Tibial artery (tissue), 4 donors: Measurements from ENCODE around the gene KRT3.

Experiments
- DNase-seq, 2 donors: peaks; one replicate each; pipeline ENCODE4 v3.0.0-alpha.2; 2019
- H3K27ac ChIP-seq, 2 donors: fragments of 200-600 bp; sonication (generic) in 1 of 2; 1 replicate in 1 of 2; 2 replicates in 1 of 2; pipeline ENCODE4 v1.5.1; 2018 to 2019; ENCODE audit warnings: mild to moderate bottlenecking in 1 of 2
- H3K27me3 ChIP-seq, 2 donors: fragments of 200-600 bp; sonication (generic) in 1 of 2; one replicate each; pipeline versions ENCODE4 v1.5.1 to v1.6.0; 2016 to 2019
- H3K36me3 ChIP-seq, 3 donors: fragments of 200-600 bp; sonication (generic) in 2 of 3; one replicate each; pipeline ENCODE4 v1.5.1; 2016 to 2019; ENCODE audit warnings: mild to moderate bottlenecking in 2 of 3
- H3K4me1 ChIP-seq, 4 donors: fragments of 200-600 bp; sonication (generic) in 2 of 4; 1 replicate in 3 of 4; 2 replicates in 1 of 4; pipeline ENCODE4 v1.5.1; 2016 to 2019
- H3K4me3 ChIP-seq, 2 donors: fragments of 200-600 bp; sonication (generic) in 1 of 2; 1 replicate in 1 of 2; 2 replicates in 1 of 2; pipeline ENCODE4 v1.5.1; 2018 to 2019; ENCODE audit warnings: mild to moderate bottlenecking in 2 of 2
- H3K9me3 ChIP-seq, 3 donors: fragments of 200-600 bp; sonication (generic) in 1 of 3; one replicate each; pipeline ENCODE4 v1.5.1; 2016 to 2019
- CTCF ChIP-seq, 2 experiments: fragments of 200-600 bp in 1 of 2; fragments of 450-650 bp in 1 of 2; IDR thresholded peaks; one replicate each; pipeline ENCODE4 v1.5.1; 2017 to 2019; ENCODE audit warnings: antibody characterized with exemption in 2 of 2, mild to moderate bottlenecking in 1 of 2, moderate library complexity in 1 of 2
- intact Hi-C: fragments of 100-400 bp; cut with DNase I; formaldehyde crosslinking; loops from one replicate; pipeline ENCODE4 v1.15.0; 2023; ENCODE audit warnings: low total_unique reads

KRT3 gene

DNA sequence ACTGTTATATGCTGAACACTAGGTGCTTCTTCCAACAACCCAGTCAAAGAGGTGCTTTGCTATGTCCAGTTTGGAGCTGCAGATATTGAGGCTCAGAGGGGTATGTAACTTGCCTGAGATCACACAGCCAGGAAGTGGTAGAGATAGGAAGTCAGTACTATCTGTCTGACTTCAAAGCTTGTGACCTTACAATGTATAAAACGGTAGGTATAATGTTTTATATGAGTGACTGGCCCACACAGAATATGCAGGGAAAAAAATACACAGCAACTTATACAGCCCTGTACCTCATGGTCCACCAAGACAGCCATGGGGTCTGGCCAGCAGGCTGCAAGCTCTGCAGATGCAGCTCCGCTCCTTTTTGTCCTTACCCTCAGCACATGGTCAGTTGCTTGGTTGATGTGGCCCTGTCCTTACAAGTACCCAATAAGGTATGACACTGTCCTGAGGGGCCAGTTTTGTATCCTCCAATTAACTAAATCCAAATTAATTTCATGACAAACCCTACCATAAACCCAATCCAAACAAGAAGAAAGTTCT lies 21.9 kb upstream of the KRT3 start:
- H3K9me3 ChIP-seq, result no peaks in the 10 kb centered on the region
- no peak overlapping the region for H3K4me3 ChIP-seq
- no peak for DNase-seq
- H3K27ac ChIP-seq, result no peak overlapping the region
- H3K4me1 ChIP-seq, result peaks cover 0 to 10% (median 4%) of the 10 kb centered on the region in 4 donors
- no peaks in the 10 kb centered on the region for H3K36me3 ChIP-seq
- intact Hi-C loops, result no loop called here
- H3K27me3 ChIP-seq, result peaks cover 0 to 13% of the 10 kb centered on the region in 2 donors
- no peak for TF ChIP-seq CTCF (IDR thresholded peaks at IDR 0.05)

GRCh38 chr12:52817003-52817698 lies 21.2 kb upstream of the KRT3 start:
- Histone ChIP-seq H3K27ac (no peak overlapping the region), H3K9me3 (no peaks in the 10 kb centered on the region), H3K4me3 (no peak overlapping the region), H3K4me1 (peaks cover 0 to 4% (median 2%) of the 10 kb centered on the region in 4 donors), H3K27me3 (peaks cover 0 to 13% of the 10 kb centered on the region in 2 donors), H3K36me3 (no peaks in the 10 kb centered on the region)
- DNase-seq, result no peak
- intact Hi-C loops, result no loop called here
- TF ChIP-seq CTCF (IDR thresholded peaks at IDR 0.05), result no peak

DNA sequence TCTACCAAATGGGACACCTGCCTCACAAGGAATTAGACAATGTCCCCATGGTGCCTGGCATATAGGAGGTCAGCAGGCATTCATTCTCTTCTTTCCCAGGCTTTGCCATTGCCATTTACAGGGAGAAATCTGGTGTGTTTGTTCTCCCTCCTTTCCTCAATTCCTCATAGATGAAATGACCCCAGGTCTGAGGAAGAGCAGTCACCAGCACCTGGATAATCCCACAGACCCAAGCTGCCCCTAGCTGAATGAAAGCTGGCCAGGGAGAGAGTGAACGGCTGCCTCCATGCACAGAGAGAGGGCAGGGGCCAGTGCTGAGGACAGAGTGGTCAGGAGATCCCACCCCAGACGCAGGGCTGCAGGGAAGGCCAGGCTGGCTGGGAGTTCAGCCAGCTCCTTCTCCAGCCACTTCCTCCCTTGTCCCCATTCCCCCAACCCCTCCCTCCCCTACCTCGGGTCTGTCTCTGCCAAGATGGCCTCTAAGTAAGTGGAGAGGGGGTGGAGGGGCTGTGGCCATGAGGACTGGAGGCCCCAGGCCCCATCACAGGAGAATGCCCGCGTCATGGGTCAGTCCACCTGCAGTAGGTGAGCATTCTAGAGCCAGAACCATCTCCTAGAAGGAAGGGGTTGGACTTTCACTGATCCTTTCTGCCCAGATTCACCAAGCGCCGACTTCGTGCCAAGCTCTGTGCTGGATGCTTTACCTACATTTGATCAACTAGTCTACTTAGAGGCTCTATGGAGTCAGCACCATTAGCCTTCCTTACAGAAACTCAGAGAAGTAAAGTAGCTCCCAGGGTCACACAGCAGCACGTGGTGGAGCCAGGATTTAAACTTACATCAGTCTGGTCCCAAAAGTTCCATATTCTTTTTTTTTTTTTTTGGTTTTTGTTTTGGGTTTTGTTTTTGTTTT lies 20.0 kb upstream of the KRT3 start:
- intact Hi-C loops, result no loop called here
- H3K9me3 ChIP-seq, result no peaks in the 10 kb centered on the region
- no peak for DNase-seq
- no peaks in the 10 kb centered on the region for H3K36me3 ChIP-seq
- H3K4me1 ChIP-seq, result no peaks in the 10 kb centered on the region
- H3K27me3 ChIP-seq, result peaks cover 0 to 13% of the 10 kb centered on the region in 2 donors
- H3K4me3 ChIP-seq, result no peak overlapping the region
- no peak for TF ChIP-seq CTCF (IDR thresholded peaks at IDR 0.05)
- no peak overlapping the region for H3K27ac ChIP-seq

- no peaks in the 10 kb centered on the region for H3K9me3 ChIP-seq
- H3K4me1 ChIP-seq, result no peaks in the 10 kb centered on the region
- no peak overlapping the region for H3K4me3 ChIP-seq
- H3K36me3 ChIP-seq, result no peaks in the 10 kb centered on the region
- no peak overlapping the region for H3K27ac ChIP-seq
- TF ChIP-seq CTCF (IDR thresholded peaks at IDR 0.05), result no peak
- DNase-seq, result no peak
- peaks cover 0 to 13% of the 10 kb centered on the region in 2 donors for H3K27me3 ChIP-seq
- intact Hi-C loops, result no loop called here
Observed at GRCh38 chr12:52815161-52815560, 19.2 kb upstream of the KRT3 start.

- Histone ChIP-seq H3K36me3 (no peaks in the 10 kb centered on the region), H3K4me3 (no peak overlapping the region), H3K27me3 (peaks cover 0 to 13% of the 10 kb centered on the region in 2 donors), H3K4me1 (no peaks in the 10 kb centered on the region), H3K9me3 (no peaks in the 10 kb centered on the region), H3K27ac (no peak overlapping the region)
- TF ChIP-seq CTCF (IDR thresholded peaks at IDR 0.05), result no peak
- intact Hi-C loops, result no loop called here
- no peak for DNase-seq
Observed at GRCh38 chr12:52814710-52815155, 18.8 kb upstream of the KRT3 start.
